Measurements from ENCODE around the gene EFNA2.
A peak's percentile ranks its signal among the peaks of the same experiment; 100 is the strongest.

The EFNA2 gene

DNA sequence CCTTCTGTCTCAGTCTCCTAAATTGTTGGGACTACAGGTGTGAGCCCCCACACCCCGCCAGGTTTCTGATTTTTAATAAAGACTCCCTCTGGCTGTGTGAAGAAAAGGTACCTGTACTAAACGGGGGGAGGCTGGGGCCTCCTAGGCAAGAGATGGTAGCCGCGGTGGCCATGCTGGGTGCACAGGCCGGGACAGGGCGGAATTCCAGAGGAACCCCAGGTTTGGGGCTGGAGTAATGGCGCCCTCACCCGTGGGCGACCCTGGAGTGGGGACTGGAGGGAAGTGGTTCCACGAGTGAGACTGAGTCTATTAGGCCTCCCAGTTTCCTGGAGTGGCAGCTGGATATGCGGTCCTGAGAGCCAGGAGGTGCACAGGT, 46.3 kb upstream of the EFNA2 start:
- Histone ChIP-seq H3K36me3 (ENCODE audit: control insufficient read depth, insufficient read depth, low read length) (no peaks in the 10 kb centered on the region; the same call in 1 of the 2 replicates), H3K4me3 (replicated peaks; ENCODE audit: low read depth, low read length) (no peak overlapping the region), H3K27me3 (replicated peaks; ENCODE audit: control insufficient read depth, insufficient read depth, low read length) (no peaks in the 10 kb centered on the region)
- TF ChIP-seq, protein P1, sequence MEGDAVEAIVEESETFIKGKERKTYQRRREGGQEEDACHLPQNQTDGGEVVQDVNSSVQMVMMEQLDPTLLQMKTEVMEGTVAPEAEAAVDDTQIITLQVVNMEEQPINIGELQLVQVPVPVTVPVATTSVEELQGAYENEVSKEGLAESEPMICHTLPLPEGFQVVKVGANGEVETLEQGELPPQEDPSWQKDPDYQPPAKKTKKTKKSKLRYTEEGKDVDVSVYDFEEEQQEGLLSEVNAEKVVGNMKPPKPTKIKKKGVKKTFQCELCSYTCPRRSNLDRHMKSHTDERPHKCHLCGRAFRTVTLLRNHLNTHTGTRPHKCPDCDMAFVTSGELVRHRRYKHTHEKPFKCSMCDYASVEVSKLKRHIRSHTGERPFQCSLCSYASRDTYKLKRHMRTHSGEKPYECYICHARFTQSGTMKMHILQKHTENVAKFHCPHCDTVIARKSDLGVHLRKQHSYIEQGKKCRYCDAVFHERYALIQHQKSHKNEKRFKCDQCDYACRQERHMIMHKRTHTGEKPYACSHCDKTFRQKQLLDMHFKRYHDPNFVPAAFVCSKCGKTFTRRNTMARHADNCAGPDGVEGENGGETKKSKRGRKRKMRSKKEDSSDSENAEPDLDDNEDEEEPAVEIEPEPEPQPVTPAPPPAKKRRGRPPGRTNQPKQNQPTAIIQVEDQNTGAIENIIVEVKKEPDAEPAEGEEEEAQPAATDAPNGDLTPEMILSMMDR (IDR thresholded peaks at IDR 0.05; ENCODE audit: insufficient read depth, low read length, poor library complexity, severe bottlenecking) = no peak
- DNase-seq (ENCODE audit: extremely low read depth, insufficient read length) = no peak

DNA sequence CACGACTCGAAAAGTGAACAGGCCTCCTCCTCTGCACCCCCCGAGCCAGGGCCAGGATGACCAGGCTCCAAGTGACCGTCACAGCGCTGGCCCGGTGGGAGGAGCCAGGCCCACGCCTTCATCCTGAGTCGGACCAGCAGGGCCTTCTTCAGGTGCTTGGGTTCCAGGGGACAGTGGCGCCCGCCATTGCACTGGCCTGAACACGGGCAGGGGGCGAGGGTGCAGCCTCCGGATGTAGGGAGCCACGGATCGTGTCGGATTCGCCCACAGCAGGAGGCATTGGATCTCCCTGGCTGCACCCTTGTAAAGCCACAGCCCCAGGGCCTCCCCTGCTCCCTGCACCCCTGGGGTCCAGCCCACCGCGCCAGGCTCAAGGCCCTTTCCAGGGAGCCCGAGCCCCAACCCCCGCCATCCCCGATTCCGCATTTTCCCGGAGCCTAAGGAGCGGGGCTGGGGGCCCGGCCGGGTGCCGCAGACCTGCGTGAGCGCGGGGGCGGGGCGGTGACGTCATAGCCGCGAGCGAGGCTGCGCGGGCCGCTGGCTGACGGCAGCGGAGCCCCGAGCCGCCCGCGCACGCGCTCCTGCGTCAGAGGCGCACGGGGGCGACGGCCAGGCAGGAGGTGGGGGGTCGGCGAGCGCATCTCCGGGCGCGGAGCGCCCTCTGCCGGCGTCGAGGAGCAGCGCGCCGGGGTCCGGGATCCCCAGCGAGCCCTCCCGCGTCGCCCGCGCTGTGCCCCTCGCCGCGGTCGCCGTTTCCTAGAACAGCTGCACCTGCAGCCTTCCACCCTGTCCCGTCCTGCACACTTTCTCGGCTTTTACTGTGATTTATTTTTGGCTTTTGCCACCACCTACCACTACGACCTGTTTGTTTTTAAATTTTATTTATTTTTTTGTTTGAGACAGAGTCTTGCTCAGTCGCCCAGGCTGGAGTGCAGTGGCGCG, 45.6 kb upstream of the EFNA2 start:
- peak; percentile 92 for DNase-seq (ENCODE audit: extremely low read depth, insufficient read length)
- no peaks in the 10 kb centered on the region; the same call in none of the 2 replicates for H3K36me3 ChIP-seq (ENCODE audit: control insufficient read depth, insufficient read depth, low read length)
- H3K27me3 ChIP-seq (replicated peaks; ENCODE audit: control insufficient read depth, insufficient read depth, low read length) = no peaks in the 10 kb centered on the region
- peak overlapping the region; percentile 49 for H3K4me3 ChIP-seq (replicated peaks; ENCODE audit: low read depth, low read length)
- TF ChIP-seq, protein P1 (IDR thresholded peaks at IDR 0.05; ENCODE audit: insufficient read depth, low read length, poor library complexity, severe bottlenecking) = peak; percentile 38

DNA sequence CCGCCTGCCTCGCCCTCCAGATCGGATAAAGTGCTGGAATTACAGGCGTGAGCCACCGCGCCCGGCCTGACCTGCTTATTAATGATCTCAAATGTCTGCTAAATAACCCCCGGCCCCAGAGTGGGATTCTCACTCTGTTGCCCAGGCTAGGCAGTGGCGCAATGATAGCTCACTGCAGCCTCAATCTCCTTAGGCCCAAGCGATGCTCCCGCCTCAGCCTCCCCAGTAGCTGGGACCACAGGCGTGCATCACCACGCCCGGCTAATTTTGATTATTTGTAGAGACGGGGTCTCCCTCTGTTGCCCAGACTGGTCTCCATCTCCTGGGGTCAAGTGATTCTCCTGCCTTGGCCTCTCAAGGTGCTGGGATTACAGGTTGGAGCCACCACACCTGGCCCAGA, 44.7 kb upstream of the EFNA2 start:
- H3K36me3 ChIP-seq (ENCODE audit: control insufficient read depth, insufficient read depth, low read length) = no peaks in the 10 kb centered on the region; the same call in none of the 2 replicates
- DNase-seq (ENCODE audit: extremely low read depth, insufficient read length) = no peak
- H3K27me3 ChIP-seq (replicated peaks; ENCODE audit: control insufficient read depth, insufficient read depth, low read length) = no peaks in the 10 kb centered on the region
- peak overlapping the region; percentile 88 for H3K4me3 ChIP-seq (replicated peaks; ENCODE audit: low read depth, low read length)
- TF ChIP-seq, protein P1 (IDR thresholded peaks at IDR 0.05; ENCODE audit: insufficient read depth, low read length, poor library complexity, severe bottlenecking) = no peak

DNA sequence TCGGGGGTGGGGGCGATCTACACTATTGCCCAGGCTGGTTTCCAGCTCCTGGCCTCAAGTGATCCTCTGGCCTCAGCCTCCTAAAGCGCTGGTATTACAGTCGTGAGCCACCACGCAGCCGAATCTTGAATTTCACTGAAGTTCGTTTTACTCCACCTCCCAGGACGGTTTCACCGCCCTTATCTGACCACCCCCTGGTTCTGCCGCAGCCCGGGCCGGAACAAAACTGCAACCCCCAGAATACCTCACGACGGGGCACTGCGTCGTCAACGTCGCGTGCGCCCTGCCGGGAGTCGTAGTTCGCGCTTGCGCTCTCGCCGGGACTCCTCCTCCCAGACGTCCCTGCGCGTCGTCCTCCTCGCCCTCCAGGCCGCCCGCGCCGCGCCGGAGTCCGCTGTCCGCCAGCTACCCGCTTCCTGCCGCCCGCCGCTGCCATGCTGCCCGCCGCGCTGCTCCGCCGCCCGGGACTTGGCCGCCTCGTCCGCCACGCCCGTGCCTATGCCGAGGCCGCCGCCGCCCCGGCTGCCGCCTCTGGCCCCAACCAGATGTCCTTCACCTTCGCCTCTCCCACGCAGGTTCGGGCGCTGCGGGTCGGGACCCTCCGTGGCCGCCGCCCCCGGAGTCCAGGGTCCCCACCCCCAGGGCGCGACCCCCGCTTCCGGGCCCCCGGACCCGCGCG, 44.1 kb upstream of the EFNA2 start, which contains the start of gene ATP5F1D:
Gene ATP5F1D, plus strand, starts transcription at position 335 of the 679 bp plus-strand sequence. Its CDS starts 100 bp downstream, at position 435.
- H3K4me3 ChIP-seq (replicated peaks; ENCODE audit: low read depth, low read length) = peak within 1 kb of the TSS; percentile 88
- peaks cover 2% of the 10 kb centered on the region for H3K36me3 ChIP-seq (ENCODE audit: control insufficient read depth, insufficient read depth, low read length)
- TF ChIP-seq, protein P1 (IDR thresholded peaks at IDR 0.05; ENCODE audit: insufficient read depth, low read length, poor library complexity, severe bottlenecking) = no peak
- DNase-seq (ENCODE audit: extremely low read depth, insufficient read length) = peak; percentile 96
- H3K27me3 ChIP-seq (replicated peaks; ENCODE audit: control insufficient read depth, insufficient read depth, low read length) = no peaks in the 10 kb centered on the region

DNA sequence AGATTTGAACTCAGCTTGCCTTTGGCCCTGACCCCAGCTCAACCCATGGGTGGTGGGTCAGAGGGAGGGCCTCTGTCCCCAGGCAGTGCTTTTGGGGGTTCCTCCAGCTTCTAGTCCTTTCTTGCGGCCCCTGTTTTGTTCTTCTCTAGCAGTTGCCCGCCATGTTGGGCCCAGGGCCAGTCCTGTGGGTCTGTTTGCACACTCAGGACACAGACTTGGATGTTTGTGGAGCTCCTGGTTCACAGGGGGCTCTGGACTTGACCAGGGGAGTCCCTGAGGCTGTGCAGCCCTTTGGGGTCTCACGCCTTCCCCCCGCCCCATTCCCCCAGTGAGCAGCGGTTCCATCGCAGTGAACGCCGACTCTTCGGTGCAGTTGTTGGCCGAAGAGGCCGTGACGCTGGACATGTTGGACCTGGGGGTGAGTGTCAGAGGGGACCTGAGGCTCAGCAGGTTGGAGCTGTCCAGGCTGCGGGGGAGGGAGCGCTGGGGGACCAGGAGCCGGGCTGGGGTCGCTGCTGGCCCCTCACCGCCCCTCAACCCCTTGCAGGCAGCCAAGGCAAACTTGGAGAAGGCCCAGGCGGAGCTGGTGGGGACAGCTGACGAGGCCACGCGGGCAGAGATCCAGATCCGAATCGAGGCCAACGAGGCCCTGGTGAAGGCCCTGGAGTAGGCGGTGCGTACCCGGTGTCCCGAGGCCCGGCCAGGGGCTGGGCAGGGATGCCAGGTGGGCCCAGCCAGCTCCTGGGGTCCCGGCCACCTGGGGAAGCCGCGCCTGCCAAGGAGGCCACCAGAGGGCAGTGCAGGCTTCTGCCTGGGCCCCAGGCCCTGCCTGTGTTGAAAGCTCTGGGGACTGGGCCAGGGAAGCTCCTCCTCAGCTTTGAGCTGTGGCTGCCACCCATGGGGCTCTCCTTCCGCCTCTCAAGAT, 41.6 kb upstream of the EFNA2 start:
- peak; percentile 79 for DNase-seq (ENCODE audit: extremely low read depth, insufficient read length)
- Histone ChIP-seq H3K27me3 (replicated peaks; ENCODE audit: control insufficient read depth, insufficient read depth, low read length) (no peaks in the 10 kb centered on the region), H3K4me3 (replicated peaks; ENCODE audit: low read depth, low read length) (peak overlapping the region; percentile 54), H3K36me3 (ENCODE audit: control insufficient read depth, insufficient read depth, low read length) (peaks cover 2% of the 10 kb centered on the region)
- TF ChIP-seq, protein P1 (IDR thresholded peaks at IDR 0.05; ENCODE audit: insufficient read depth, low read length, poor library complexity, severe bottlenecking) = peak; percentile 98
